GM21737 (cell line): ENCODE measurements around the gene KIF6.

Source experiments
- ATAC-seq: cut with Tn5 transposase; IDR thresholded peaks from one replicate; pipeline ENCODE4 v1.9.1; 2021; ENCODE audit warnings: mild to moderate bottlenecking, moderate library complexity; ENCODE audit not compliant: unreplicated experiment

Gene KIF6

DNA sequence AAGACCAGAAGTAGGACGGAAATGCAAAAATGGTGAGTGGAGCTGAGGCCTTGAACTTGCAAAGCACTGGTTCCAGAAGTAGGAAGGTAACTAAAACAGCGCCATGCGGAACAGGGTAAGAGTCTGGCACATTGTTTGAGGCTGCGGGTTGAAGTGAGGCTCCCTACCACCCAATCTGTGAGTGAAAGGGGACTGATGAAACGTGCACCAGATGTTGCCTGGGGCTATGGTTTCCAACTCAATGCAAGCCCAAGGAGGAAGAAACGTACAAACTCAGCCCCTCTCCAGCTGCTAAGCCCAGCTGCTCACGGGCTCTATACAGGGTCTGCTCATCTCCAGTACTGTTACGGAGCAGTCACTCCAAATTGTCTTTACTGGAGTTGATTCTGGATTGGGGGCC lies 334.0 kb downstream of the KIF6 start:
- no peak for ATAC-seq

DNA sequence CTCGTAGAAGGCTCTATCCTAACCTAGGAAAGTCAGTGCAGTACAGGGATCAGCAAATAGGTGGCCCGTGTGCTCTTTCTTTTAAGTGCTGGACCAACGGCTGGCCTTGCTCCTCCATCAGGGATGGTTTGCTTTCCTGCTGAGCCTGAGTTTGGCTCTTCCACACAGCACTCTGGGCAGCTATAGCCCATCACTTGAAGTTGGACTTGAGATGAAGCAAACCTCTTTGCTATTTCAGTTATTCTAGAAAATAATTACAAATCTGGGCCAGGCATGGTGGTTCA lies 335.8 kb downstream of the KIF6 start:
- no peak for ATAC-seq

DNA sequence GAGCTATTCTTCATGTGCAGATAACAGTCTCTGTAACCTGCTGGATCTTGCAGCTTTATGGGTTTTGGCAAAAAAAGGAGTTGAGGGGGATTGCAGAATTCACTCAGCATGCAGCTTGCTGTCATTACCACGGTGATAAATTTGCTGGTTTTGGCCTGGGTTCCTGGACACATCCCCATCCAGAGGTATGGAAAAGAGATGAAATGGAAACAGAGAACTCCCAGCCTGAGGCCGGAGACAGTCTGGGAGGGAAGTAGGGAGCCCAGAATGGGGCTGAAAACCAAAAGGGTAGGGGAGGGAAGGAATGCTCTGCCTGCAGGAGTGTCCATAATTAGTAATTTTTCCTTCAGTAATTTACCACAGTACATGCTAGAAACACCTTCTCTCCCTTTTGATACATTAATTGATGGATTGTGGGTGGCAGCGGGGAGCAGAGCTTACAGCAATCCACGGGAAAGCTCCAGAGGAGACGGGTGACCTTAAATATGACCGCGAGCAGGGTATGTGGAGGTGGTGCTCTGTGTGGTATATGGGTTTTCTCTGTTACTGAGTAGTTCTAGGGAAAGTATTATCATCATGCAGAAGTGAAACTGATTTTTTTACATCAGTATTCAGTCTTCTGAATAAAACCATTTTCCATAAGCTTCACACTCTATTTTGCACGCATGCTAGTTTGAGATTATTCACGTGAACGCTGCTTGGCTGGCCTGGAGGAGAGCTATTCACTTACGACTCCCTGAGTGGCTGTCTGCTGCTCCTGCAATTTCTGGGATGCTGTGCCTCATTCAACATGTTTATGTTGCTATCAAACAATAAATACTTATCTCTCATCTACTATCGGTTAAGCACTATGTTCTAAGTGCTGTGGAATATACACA lies 336.4 kb downstream of the KIF6 start:
- no peak for ATAC-seq

DNA sequence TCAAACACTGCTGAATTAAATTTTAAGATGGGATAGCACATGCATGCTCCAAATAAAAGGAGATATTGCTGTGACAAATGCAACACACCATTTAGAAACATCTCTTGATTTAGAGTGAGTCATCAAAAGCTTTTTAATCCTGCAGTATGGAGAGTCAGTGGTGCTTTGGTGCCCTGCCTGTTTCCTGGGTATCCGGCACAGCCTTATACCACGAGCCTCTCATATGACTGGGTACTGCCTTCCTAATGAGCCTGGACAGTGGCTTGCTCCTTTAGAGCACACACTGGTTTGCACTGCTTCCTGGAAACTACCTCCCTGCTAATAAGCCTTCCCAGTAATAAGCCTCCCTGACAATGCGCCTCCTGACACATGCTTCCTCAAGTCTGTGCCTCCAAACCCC lies 337.4 kb downstream of the KIF6 start:
- no peak for ATAC-seq

DNA sequence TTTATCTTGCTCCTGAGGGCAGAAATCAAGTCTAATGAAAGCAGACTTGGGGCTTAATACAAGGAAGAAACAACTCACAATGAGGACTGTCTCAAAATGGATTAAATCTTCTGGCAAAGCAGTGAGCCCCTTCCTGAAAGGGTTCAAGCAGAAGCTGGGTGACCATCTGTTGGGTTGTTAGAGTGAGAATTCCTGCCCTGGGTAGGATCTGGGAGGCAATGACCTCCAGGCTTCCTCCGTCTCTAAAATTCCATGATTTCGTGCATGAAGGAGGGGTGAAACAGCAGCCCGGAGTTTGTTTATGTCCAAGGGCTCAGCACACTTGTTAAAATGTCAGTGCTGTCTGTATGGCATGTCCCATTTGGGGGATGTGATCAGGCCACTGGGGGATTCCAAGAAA lies 338.7 kb downstream of the KIF6 start:
- ATAC-seq: no peak

DNA sequence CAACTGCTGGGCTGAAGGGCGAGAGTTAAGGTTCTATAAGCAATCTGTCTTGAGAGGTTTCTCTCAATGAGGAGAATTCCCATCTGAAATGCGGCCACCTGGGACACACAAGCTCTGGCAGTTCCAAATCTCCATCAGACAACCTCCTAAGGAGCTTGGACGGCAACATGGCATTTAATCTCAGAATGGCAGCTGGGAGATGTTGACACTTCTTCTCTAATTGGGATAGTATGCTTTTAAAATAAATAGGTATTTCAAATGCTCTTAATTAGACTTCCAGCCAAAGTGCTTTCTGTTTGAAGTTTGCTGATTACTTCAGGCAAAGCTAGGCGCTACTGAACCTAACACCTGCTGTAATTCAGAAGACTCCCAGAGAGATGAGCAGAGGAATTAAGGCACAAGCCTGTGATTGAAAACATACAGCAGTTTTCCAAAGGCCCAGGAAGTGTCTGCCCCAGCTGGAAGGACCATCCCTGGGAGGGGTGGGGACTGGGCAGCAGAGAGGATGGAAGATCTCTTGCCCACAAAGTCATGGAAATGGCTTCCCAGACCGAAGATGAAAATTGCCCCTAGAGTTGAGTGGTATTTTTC lies 343.6 kb downstream of the KIF6 start:
- ATAC-seq: no peak

DNA sequence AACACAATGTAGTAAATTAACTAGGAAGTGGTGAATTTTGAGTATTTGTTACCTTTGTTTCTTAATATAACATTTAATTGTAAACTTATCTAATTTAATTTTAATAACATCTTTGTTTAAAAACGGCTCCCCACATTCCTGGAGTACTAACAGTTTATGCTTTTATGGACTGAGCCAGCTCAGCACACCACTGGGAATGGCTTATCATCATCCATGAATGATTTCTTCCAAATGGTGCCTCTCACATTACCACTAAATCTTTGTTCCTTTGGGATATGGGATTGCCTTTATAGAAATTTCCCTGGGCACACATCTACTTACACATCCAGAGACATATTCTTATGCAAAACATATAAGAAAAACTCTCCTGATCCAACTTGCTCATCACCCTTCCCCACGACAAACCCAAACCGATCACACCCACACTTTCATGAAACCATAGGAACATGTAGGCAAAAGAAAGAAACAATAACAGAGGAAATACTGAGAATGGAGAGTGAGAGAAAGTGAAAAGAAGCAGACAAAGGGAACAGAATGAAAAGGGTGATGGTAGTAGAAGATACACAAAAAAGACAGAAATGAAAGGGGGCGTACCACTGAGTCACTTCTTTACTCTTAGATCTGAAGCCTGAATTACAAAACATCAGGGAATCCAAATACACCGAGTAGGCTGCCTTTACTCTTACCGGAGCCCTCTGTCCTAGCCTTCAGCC lies 344.2 kb downstream of the KIF6 start:
- no peak for ATAC-seq

DNA sequence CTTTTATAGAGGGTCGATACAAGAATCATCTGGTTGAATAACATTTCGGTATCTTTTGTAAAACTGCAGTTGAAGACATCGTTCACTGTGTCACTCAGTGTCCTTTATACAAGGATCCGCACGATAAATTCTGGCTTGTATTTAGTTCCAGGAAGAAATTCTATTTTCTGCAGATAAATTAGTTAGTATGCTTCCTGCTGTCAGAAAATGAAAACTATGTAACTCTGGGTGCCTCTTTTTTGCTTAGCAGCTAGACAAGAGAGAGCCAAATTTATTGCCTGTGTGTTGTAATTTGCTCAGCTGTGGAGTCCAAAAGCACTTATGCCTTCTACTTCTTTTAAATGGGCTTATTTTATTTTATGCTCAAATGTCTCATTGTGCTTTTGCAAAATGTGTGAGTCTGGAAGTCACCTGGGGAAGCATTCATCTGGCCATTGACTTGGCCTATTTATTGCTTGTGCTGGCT lies 346.2 kb downstream of the KIF6 start:
- no peak for ATAC-seq

DNA sequence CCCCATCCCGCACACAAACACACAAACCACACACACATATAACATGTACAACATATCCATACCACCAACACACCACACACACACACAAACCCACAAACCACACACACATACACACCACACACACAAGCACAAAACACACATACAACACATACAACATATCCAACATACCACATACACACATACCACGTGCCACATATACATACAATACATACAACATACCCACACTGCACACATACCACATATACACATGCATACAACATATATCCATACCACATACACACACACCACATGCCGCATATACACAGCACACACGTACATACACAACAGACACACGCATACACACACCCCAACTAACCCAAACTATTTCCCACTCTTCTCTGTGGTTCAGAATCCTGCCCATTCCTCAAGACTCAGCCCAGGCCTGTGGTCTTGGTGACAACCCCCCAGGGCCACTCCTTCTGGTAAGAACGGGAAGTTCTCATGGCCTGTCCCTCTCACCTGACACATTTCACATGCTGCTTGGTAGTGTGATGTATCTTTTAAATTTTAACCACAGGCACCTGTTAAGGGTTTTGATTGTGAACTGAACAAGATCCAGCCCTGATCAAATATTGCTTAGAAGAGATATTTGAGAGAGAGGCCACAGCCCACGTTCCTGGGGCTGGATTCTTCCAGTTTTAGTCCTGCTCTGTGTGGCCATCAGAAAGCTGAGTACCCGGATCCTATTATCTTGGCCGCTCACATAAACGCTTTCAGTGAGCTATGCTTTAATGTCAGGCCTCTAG lies 346.8 kb downstream of the KIF6 start:
- ATAC-seq: no peak

DNA sequence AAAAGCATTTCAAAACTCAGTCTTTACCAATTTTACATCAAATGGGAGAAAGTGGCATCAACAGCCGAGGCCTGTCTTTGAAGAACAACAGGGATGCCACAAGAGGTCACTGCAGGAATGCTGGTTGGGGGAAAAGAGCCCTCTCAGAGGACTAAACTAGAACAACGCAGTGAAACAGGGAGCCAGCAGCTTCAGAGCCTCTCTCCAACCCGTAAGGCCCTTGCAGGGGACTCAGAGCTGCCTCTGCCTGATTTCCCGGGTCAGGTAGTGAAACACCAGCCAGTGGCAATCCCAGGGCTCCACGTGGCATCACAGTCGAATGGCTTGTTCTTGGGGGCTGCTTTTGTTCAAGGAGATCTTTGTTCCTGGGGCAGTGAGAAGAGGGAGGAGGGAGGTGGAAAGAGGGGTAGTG lies 347.7 kb downstream of the KIF6 start:
- no peak for ATAC-seq

DNA sequence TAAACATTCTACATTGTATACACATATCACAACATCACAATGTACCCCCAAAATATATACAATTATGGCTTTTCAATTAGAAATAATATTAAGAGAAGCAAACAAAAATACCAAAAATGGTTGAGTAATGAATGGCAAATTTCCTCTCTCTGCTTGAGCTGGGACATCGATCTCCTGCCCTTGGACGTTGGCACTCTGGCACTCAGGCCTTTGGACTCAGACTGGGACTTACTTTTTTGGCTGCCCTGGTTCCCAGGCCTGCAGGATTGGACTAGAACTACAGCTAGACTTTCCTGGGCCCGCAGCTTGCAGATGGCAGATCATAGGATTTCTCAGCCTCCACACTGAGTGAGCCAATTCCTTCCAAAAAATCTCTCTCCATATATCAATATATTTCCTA lies 349.8 kb downstream of the KIF6 start:
- ATAC-seq: no peak

DNA sequence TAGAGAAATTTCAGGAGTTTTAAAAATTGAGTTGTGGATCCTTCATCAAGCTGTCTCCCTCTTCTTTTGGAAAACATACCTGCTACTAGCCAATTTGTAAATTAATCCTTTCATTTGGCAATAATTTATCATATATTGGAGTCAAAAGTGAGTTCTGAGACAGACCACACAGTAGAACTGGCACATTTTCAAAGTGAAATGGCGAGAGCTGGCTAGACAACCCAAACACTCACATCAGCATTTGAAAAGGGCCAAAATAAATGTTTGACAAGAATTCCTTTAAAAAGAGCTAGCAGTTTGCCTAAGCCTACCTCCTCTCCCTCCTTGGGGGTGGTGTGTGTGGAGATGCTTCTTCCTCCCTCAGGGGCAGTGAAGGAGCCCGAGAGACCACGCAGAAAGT lies 354.8 kb downstream of the KIF6 start:
- no peak for ATAC-seq

DNA sequence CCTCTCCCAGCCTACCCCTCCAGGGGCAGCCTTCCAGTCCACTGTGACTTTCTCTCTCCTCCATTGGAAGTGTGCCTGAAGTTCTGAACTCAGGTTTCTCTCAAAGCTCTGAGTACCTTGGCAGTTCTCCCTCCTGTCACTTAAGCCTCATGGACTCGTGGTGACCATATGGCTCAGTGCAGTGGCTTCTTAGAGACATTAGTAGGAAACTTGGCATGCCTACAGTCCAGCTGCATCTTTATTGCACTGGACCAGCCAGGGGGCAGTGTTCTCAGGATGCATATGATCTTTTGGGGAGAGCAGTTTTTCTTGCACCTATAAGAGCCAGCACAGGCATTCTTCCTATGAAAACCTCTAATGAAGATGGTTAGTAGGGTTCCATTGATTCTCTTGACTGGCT lies 355.2 kb downstream of the KIF6 start:
- no peak for ATAC-seq

DNA sequence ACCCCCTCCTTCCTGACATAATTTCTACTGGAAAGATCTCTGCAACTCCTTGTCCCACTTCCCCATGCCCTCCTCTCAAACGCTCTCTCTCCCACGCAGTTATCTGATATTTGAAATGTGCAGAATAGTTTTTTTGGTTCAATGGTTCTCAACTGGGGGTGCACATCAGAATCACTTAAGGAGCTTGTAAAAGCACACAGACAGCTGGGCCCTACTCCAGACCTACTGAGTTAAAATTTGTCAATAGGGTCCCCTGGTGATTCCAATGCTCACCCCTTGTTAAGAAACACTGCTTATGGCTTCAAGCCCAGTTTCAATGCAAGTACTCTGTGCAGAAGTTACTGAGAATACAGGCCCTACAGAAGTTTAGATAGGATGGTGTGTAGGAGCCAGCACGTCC lies 357.5 kb downstream of the KIF6 start:
- ATAC-seq: no peak

DNA sequence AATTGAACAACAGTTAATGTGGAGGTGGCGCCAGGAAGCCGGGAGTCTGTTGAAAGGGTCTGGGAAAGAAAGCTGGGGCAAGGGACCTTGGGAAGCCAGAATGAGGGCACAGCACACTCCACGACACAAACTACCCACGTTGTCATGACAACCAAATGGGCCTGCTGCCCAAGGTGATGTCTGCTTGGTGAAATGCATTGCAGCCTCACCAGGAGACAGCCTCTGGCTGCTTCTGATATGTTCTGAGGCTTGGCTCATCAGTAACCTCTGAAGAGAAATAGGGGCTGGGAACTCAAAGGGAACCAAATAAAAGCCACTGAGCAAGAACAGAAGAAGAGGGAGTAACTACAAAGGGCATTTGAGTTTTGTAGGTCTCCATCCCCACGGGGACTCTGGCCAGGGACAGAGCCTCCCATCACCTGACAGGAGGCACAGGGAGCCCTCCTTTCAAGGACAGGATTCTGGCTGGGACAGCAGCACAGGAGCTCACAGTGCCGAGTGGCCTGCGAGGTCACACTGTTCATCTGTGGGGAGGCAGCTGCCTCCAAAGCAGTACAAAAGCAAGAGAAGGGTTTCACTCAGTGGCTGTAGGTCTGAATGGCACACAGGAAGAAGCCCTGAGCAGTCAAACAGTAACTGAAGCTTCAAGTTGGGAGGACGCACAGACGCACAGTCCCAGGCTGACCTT lies 358.1 kb downstream of the KIF6 start:
- ATAC-seq: no peak

DNA sequence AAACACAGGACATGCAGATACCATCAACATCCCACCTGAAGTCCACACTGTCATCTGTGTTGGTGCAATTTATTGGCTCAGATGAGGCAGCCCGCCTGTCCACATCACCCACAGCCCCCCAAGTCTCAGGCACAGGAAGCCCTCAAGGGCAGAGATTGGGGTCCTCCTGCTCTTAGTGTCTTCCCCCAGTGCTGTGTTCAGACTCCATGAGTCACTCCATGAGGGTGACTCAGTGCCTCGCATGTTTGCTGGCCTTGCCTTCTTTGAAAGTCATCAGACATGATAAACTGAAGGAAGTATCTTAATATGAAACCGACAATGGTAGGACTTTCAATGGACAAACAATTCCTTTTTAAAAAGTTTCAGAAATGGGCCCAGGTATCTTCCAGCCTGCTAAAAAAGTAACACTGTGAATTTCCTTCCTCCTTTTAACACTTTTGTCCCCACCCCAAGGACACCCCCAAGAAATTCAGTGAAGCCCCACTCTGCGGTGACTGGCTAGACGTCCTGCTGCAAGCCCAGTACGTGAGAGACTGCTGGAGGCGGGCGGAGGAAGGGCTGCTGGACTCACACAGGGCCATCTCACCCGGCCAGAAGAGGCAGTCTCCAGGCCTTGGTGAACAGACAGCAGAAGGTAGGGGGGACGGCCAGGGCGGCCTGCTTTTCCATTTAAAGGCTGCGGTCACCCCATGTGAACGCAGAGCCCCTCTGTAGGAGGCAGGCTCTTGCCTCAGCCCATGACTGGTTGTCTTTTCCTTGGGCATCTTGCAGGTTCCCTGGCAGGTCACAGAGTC lies 359.7 kb downstream of the KIF6 start:
- no peak for ATAC-seq

DNA sequence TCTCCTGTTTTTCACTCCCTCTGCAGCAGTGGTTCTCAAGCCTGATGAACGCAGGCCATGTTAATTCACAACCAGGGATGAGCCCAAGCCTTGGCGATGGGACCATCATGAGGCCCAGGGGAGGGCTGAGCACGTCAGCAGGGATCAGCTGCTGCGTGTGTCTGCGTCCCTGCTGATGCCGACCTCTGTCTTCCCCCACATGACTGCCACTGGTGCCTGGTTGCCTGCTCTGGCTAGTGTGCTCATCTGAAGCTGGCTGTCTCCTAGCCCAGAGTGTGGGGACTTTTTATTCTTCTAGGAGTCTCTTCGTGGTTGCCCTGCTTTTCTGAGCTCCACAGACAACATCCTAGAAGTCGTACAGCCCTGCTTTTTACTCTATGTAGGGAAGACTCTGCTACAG lies 361.9 kb downstream of the KIF6 start:
- ATAC-seq: no peak

DNA sequence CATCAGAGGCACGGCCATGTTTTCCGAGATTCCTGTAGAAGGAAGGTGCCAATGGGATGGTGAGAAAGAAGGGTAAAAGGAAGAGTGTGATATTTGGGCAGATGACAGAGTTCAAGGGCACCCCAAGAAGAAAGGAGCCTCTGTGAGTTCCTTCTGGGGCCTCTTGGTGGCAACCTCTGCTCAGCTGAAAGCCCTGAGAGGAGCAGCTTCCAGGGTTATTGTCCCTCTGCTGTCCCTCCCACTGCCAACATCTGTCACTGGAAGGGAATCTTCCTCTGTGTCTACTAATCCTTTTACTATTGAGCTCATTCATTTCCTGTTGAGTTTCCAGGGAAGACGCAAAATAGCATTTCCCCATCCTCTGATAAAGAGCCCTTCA lies 362.7 kb downstream of the KIF6 start:
- no peak for ATAC-seq

DNA sequence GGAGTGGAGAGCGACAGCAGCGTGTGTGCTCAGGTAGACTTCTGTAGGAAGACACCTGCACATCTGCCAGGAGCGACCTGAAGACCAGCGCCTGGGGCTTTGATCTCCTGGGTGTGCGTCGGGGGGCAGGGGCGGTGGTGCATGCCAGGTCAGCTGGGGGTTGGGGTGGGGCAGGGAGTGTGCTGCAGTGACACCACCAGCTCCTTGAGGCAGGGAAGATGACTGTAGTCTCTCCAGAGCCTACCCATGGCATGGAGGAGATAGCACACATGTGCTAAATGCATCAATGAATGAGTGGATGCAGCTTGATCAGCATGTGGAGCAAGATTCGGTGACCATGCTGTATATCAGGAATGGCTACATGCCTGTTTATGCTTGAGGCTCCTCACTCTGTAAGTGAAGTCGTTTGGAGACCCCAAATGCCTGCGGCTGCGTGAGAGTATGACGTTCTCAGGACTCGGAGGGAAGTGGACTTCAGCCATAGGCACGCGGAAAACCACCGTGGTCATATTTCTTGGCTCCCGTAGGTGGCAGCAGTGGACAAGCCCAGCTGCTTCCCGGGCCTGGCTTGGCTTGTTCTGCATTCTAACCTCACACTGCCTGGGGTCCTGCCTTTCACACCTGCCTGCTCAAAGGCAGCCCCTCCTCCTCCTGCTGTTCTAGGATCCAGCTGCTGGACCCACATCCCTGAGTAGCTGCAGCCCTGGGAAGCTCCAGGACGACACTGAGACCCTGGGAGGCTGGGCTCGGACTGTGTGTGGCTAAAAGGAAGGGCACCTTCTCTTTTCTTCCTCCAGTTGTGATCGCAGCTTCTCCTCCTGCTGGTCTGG lies 363.3 kb downstream of the KIF6 start:
- peak; percentile 73 for ATAC-seq
